ENCODE measurements around the gene KCNN3.

Gene KCNN3

DNA sequence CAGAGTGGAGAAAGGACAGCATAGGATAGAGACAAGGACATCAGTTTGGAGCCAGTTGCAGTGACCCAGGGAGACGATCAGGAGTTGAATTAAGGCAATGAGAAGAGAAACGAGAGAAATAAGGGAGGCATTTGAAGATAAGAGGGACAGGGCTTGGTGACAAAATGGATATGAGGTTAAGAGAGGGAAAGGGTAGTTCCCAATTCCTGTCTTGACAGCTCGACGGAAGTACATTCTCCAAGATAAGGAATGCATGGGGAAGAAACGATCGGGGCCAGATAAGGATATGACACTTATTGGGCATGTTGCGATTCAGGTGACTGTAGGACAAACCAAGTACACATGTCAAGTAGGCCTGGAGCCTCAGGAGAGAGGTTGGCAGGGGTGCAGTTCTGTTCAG lies 18.7 kb upstream of the KCNN3 start:
- DNase-seq (ENCODE audit: low read depth) = no peak
- H3K4me3 ChIP-seq (ENCODE audit: low read depth, low read length) = no peak overlapping the region
- TF ChIP-seq, protein P1, sequence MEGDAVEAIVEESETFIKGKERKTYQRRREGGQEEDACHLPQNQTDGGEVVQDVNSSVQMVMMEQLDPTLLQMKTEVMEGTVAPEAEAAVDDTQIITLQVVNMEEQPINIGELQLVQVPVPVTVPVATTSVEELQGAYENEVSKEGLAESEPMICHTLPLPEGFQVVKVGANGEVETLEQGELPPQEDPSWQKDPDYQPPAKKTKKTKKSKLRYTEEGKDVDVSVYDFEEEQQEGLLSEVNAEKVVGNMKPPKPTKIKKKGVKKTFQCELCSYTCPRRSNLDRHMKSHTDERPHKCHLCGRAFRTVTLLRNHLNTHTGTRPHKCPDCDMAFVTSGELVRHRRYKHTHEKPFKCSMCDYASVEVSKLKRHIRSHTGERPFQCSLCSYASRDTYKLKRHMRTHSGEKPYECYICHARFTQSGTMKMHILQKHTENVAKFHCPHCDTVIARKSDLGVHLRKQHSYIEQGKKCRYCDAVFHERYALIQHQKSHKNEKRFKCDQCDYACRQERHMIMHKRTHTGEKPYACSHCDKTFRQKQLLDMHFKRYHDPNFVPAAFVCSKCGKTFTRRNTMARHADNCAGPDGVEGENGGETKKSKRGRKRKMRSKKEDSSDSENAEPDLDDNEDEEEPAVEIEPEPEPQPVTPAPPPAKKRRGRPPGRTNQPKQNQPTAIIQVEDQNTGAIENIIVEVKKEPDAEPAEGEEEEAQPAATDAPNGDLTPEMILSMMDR (conservative IDR thresholded peaks at IDR 0.05; ENCODE audit: low read depth, low read length) = no peak

DNA sequence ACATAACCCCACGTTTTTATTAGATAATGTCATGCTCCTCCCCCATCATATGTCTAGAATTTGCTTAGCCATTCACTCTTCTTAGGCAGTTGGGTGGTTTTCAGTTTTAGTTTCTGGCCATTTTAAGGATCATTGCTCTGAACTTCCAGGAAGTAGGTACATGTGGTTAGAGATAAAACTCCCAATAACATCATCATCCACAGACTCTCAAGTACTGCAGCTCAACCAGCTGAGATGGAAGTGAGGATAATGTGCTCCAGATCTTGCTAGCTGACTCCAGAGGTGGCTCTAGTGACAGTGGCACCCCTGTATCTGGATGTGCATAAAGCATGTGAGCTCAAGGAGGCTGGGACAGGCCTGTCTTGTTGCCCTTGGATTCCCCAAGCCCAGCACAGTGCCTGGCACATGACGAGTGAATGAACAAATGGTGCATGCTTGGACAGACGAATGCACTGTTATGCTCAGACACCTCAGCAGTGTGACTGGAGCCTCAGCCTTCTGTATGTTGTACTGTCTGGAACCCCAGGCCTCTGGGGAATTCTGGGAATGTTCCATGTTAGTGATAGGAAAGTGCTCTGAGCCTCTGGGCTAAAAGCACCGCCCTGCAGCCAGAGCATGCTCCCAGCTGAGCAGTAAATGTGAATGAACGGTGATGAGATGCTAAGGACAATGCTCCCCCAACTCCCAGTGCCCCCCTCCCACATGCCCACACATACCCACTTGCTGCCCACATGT lies 16.4 kb upstream of the KCNN3 start:
- DNase-seq (ENCODE audit: low read depth) = no peak
- TF ChIP-seq, protein P1 (conservative IDR thresholded peaks at IDR 0.05; ENCODE audit: low read depth, low read length) = no peak
- no peak overlapping the region for H3K4me3 ChIP-seq (ENCODE audit: low read depth, low read length)

GRCh38 chr1:154884869-154885701 lies 15.0 kb upstream of the KCNN3 start:
- DNase-seq (ENCODE audit: low read depth) = no peak
- H3K4me3 ChIP-seq (ENCODE audit: low read depth, low read length) = no peak overlapping the region
- TF ChIP-seq, protein P1 (conservative IDR thresholded peaks at IDR 0.05; ENCODE audit: low read depth, low read length) = no peak

DNA sequence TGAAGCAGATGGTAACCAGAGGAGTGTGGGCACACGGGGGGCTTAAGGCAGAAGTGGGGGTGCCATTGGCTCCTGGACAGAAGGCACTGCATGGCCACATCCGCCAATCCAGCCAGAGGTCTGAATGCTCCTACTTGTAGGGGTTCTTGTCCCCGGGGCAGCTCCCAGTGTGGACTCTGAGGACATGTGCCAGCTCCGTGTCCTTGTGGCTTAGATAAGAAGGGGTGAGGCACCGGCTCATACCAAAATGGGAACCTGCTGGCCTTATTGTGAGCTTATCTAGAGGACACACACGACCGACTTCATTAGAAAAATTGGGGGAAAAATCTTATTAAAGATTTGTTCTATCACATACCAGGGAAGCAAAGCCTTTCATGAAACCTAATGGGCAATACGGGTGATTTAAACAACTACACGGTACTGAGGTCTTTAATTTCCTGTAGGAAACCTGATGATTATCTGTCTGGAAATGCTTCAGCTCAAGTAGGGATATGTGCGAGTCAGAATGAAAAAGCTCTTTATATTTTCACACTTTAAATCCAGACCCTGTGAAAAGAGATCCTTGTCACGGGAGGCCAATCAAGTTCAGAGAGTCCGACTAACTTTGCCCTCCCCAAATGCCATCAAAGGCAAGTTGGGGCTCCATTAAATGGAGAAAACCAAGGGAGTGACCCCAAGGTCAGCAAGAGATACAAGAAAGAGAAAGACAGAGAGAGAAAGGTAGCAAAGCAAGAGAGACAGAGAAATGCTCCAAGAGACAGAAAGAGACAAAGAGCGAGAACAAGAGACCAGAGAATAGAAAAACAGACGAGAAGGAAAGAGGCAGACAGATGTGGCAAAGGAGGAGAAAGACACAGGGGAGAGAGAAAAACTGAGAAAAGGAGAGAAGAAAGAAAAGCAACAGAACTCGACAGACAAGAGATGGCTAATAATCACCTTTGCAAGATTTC lies 14.1 kb upstream of the KCNN3 start:
- H3K4me3 ChIP-seq (ENCODE audit: low read depth, low read length) = no peak overlapping the region
- DNase-seq (ENCODE audit: low read depth) = no peak
- TF ChIP-seq, protein P1 (conservative IDR thresholded peaks at IDR 0.05; ENCODE audit: low read depth, low read length) = no peak

DNA sequence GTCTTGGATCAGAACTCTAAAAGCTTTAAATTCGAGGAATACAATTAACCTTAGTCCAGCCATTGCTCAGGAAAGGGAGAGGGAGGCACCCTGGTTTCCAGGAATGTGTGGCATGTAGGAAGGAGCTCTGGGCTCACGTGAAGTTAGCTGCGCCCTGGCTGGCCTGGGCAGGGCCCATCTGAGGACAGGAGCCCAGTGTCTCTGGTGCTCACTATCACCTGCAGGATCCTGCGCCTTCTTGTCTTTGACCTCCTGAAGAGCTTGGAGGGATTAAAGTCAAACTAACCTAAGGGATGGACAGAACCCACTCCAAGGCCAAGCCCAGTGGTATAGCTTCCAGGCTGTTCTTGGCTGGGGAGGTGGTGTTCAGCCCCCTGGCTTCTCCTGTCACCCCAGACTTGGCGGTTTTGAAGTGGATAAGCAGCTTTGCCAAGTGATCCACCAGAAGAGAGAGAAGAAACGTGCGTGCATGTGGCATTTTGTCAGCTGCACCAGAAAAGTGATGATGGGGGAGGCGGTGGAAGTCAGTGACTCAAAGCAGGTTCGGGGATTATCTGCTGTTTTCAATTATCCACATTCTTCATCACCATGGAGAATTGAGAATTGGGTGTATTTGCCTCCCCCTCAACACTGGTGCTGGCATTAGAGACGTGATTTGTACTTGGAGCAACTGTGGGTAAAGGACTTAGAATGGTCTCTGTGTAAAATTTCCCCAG lies 11.9 kb upstream of the KCNN3 start:
- no peak overlapping the region for H3K4me3 ChIP-seq (ENCODE audit: low read depth, low read length)
- DNase-seq (ENCODE audit: low read depth) = no peak
- TF ChIP-seq, protein P1 (conservative IDR thresholded peaks at IDR 0.05; ENCODE audit: low read depth, low read length) = no peak

DNA sequence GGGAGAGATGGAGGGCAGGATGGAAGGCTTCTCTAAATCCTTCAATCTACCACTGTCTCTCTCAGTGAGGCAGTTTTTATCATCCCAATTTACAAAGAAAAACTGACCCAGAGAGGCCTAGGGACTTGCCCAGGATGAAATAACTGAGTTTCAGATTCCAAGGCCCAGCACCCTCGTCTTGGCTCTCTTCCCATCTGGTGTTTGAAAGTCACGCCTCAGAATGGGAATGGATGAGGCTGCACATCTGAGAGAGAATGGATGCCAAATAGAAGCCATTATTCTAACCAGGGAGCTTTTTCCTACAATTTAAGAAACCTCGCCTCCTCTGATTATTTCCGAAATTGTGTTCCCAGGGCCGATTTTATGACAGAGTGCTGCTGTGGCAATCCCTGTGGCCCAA lies 10.6 kb upstream of the KCNN3 start:
- DNase-seq (ENCODE audit: low read depth) = no peak
- no peak overlapping the region for H3K4me3 ChIP-seq (ENCODE audit: low read depth, low read length)
- TF ChIP-seq, protein P1 (conservative IDR thresholded peaks at IDR 0.05; ENCODE audit: low read depth, low read length) = no peak

Data from choroid plexus epithelial cell (primary cell).